Esophagus (tissue), 2 donors: Measurements from ENCODE around the gene CCBE1. TPM values are rescaled to one million over a fixed set of nuclear protein-coding genes. Genes with fewer than 3 reads are reported as not detected.

Experiments
- H3K27ac ChIP-seq, 2 donors: one replicate each; pipeline ENCODE4 v1.5.1; 2013; ENCODE audit warnings: low read depth in 2 of 2, mild to moderate bottlenecking in 2 of 2, inconsistent platforms in 1 of 2, low read length in 1 of 2, moderate library complexity in 1 of 2
- H3K27me3 ChIP-seq, 2 donors: one replicate each; pipeline ENCODE4 v1.6.1; 2013; ENCODE audit warnings: low read length in 2 of 2, control low read depth in 1 of 2, mild to moderate bottlenecking in 1 of 2; ENCODE audit not compliant: insufficient read depth in 2 of 2, control insufficient read depth in 1 of 2
- H3K36me3 ChIP-seq, 2 donors: one replicate each; pipeline ENCODE4 v1.6.1; 2013; ENCODE audit warnings: low read length in 1 of 2; ENCODE audit not compliant: control insufficient read depth in 2 of 2, insufficient read depth in 2 of 2
- H3K4me1 ChIP-seq, 2 donors: one replicate each; pipeline ENCODE4 v1.6.1; 2013; ENCODE audit warnings: low read length in 1 of 2; ENCODE audit not compliant: control insufficient read depth in 2 of 2, insufficient read depth in 2 of 2
- H3K4me3 ChIP-seq, 2 donors: one replicate each; pipeline ENCODE4 v1.5.1; 2013; ENCODE audit warnings: low read length in 2 of 2, mild to moderate bottlenecking in 2 of 2, low read depth in 1 of 2, moderate library complexity in 1 of 2
- H3K9me3 ChIP-seq, 2 donors: one replicate each; pipeline ENCODE4 v1.6.1; 2013; ENCODE audit warnings: mild to moderate bottlenecking in 2 of 2, low read depth in 1 of 2, low read length in 1 of 2, moderate library complexity in 1 of 2; ENCODE audit not compliant: control insufficient read depth in 2 of 2, insufficient read depth in 1 of 2
- WGBS, 2 donors: extraction: QIAGEN DNeasy Blood & Tissue Kit; methylation state at CpG; one replicate each; pipeline ENCODE4 v1.1.7; 2013; 5-methylcytosine and 5-hydroxymethylcytosine counted together
- polyA plus RNA-seq, 2 donors: library from polyadenylated mRNA; stranded (reverse); fragments of 200-250 nt; gene quantifications; one replicate each; pipeline ENCODE4 v1.2.3, GENCODE V29; 2013
- donor health status: healthy with polysubstance abuse.
- donor health status: Bipolar disorder and iron deficiency.

CCBE1 gene
- polyA plus RNA-seq, 2 donors, result 0.18 to 0.34 TPM

DNA sequence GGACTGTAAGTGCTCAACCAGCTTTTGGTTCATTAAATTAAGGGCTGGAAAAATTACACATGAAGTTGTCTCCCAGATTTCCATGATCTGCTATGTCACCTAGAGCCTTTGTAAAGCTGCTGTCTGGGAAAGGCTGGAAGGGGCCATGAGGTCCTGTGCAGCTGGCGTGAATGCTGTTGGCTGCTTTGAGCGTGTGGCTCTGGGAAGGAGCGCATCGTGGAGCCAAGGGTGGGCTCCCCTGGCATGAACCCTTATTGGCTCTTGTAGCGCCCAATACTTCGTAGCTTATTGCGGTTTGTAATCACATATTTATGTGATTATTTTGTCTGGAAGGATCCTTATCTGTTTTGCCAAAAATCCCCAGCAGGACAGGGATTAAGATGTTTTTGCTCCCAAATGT lies 267.6 kb downstream of the CCBE1 start:
- no peak overlapping the region for H3K4me3 ChIP-seq
- H3K9me3 ChIP-seq, result no peaks in the 10 kb centered on the region
- no peaks in the 10 kb centered on the region for H3K36me3 ChIP-seq
- no peaks in the 10 kb centered on the region for H3K4me1 ChIP-seq
- WGBS, 2 donors, result 74 to 78% methylated on average over 7 of the region's 7 CpGs
- no peak overlapping the region for H3K27ac ChIP-seq
- no peaks in the 10 kb centered on the region for H3K27me3 ChIP-seq

DNA sequence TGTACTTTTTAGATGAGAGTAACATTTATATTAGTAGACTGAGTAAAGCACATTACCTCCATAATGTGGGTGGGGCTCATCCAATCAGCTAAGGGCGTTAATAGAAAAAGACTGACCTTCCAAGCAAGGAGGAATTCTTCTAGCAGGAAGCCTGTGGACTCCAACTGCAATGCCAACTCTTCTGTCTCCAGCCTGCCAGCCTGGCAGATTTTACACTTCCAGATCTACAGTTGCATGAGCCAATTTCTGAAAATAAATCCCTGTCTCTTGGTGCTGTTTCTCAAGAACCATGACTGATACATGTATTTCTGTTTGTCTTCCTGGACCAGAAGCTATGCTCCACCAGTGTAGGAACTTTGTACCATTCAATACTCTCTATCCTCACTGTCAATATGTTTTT lies 269.2 kb downstream of the CCBE1 start:
- H3K4me3 ChIP-seq, result no peak overlapping the region
- no peaks in the 10 kb centered on the region for H3K36me3 ChIP-seq
- no peaks in the 10 kb centered on the region for H3K27me3 ChIP-seq
- no peaks in the 10 kb centered on the region for H3K9me3 ChIP-seq
- WGBS, 2 donors, result 78 to 79% methylated on average over 1 of the region's 1 CpG
- no peak overlapping the region for H3K27ac ChIP-seq
- H3K4me1 ChIP-seq, result no peaks in the 10 kb centered on the region

DNA sequence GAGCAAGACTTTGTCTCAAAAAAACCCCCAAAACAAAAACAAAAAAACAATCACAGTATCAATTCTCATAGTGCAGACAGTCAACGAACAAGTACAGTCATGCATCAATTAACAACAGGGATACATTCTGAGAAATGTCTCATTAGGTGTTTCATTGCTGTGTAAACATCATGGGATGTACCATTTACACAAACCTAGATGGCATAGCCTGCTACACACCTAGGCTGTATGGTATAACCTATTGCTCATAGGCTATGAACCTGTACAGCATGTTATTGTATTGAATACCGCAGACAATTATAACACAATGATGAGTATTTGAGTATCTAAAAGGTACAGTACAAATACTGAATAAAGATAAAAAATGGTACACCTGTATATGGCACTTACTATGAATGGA lies 270.4 kb downstream of the CCBE1 start:
- Histone ChIP-seq H3K27ac (no peak overlapping the region), H3K27me3 (no peaks in the 10 kb centered on the region), H3K9me3 (no peaks in the 10 kb centered on the region), H3K36me3 (no peaks in the 10 kb centered on the region), H3K4me3 (no peak overlapping the region), H3K4me1 (no peaks in the 10 kb centered on the region)
- 59 to 76% methylated on average over 2 of the region's 2 CpGs for WGBS, 2 donors

DNA sequence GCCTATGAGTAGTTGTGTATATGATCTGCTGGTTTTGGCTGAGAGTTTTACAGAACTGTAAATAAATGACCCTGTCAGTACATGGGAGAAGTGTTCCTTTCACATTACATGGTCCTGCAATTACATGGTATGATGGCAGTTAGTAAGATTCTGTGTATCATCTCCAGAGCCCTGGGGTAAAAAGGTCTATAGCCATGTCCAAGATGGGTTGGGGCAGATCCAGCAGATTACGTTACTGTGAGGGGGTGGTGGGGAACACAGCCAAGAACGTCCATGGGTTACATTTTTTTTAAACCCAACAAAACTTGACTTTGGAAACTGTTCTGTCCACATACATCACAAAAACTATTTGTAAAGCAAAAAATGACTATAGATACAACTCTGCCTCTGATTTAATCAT lies 274.0 kb downstream of the CCBE1 start:
- Histone ChIP-seq H3K4me3 (no peak overlapping the region), H3K27ac (no peak overlapping the region), H3K27me3 (no peaks in the 10 kb centered on the region), H3K36me3 (no peaks in the 10 kb centered on the region), H3K4me1 (no peaks in the 10 kb centered on the region), H3K9me3 (no peaks in the 10 kb centered on the region)
- WGBS, 2 donors, result 13 to 25% methylated on average over 2 of the region's 2 CpGs

DNA sequence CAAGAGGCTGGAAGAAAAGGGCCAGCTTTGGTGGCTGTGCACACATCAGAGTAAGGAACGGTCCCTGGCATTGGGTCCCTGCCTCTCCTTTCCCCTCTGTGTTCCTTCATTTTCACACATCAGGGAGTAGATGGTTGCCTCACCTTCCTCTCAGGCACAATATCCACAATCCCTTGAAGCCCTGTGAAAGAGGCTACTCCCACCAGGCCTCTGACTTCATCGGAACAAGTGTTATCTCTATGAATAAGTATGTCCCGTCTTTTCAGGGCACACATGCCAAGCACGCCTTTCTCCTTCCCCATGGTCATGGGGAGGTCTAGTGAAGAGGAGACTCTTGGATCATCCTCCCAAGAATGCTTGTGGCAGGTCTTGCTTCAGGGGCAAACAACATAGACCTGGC lies 277.0 kb downstream of the CCBE1 start:
- 65 to 76% methylated on average over 4 of the region's 4 CpGs for WGBS, 2 donors
- H3K36me3 ChIP-seq, result no peaks in the 10 kb centered on the region
- no peaks in the 10 kb centered on the region for H3K27me3 ChIP-seq
- no peak overlapping the region for H3K4me3 ChIP-seq
- H3K27ac ChIP-seq, result no peak overlapping the region
- no peaks in the 10 kb centered on the region for H3K4me1 ChIP-seq
- H3K9me3 ChIP-seq, result no peaks in the 10 kb centered on the region

DNA sequence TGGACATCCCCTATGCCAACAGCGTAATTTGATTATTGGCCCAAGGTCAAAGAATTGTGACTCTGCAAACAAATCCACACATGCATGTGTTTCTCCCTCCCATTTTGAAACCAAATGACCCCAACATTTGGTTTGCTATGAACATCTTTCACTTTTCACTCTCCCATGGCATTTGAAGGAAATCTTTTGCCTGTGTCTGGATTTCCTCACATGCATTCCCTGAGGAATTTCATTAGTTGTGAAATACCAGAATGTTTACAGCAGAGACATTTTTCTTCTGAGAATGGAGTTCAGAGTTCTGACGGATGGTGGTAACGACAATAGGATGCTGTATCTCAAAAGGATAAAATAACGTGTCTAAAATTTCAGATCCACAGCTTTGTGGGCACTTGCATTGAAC lies 277.8 kb downstream of the CCBE1 start:
- Histone ChIP-seq H3K27me3 (no peaks in the 10 kb centered on the region), H3K27ac (no peak overlapping the region), H3K4me3 (no peak overlapping the region), H3K9me3 (no peaks in the 10 kb centered on the region), H3K36me3 (no peaks in the 10 kb centered on the region), H3K4me1 (no peaks in the 10 kb centered on the region)
- 22 to 29% methylated on average over 4 of the region's 4 CpGs for WGBS, 2 donors

DNA sequence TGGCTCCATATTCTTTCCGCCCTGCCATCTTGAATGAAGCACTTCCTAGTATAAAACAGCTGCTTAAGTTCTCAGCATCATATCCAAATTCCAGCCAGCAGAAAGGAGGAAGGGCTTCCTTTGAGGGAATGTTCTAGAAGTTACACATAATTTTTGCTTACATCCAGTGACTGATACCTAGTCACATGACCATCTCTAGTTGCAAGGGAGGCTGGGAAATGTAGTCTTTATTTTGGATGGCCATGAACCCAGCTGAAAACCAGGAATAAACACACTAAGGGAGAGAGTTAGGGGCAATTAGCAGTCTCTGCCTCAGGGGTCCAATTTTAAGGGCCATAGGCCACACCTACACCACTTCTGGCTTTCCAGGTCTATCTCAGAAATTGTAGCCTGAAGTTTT lies 280.4 kb downstream of the CCBE1 start:
- Histone ChIP-seq H3K4me1 (no peaks in the 10 kb centered on the region), H3K9me3 (no peaks in the 10 kb centered on the region), H3K27ac (no peak overlapping the region), H3K27me3 (no peaks in the 10 kb centered on the region), H3K36me3 (no peaks in the 10 kb centered on the region), H3K4me3 (no peak overlapping the region)
- 95 to 100% methylated on average over 1 of the region's 1 CpG for WGBS, 2 donors

DNA sequence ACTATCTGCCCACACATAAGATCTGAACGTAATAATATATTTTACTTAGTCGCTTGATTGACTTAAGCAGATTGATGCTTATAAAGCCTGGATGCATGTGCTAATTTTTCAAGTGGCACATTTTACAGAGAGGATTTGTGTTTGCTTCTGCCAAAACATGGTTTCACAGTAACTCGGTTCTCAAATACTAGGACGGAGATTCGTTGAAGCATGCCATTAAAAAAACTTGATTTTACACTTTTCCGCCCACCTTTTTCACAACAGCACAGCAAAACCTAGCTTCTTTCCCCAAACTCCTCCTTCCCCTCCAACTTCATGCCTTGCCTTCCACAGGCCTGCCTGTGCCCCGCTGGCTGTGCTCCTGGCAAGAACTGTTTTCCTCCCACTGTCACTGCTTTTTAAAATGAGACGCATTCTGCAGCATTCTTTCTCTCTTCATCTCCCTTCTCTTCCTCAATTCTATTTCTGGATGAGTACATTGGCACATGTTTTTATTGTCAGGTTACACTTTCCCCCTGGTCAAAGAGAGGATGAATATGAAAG lies 283.0 kb downstream of the CCBE1 start:
- H3K4me1 ChIP-seq, result no peaks in the 10 kb centered on the region
- no peaks in the 10 kb centered on the region for H3K9me3 ChIP-seq
- H3K27ac ChIP-seq, result no peak overlapping the region
- no peaks in the 10 kb centered on the region for H3K36me3 ChIP-seq
- 73 to 76% methylated on average over 8 of the region's 8 CpGs for WGBS, 2 donors
- H3K27me3 ChIP-seq, result no peaks in the 10 kb centered on the region
- H3K4me3 ChIP-seq, result no peak overlapping the region

DNA sequence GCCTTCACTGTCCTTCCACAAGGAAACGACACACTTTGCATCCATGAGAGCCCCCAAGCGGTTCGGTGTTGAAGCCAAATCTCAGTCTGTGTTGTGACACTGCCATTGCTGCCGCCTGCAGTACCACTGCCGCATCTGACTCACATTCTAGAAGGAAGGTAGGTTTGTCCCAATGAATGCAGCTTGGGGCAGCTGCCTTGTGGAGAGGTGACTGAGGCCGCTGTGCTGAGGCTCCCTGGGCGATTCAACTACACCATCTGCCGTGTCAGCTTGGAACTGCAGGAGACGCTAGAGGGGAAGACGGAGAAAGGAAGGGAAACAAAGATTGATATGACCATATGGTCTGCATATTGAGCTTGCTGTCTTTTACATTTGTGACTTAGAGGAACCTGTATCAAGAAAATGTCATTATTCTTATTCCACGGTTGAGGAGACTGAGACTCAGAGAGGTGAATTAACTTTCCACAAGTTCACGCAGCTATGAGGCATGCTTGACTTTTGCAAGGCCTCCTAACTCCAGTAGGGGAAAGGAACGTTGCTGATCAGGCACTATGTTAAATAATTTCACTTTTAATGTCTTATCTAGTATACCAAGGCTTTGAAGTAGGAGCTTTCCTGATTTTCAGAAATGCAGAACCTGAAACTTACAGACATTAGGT lies 294.7 kb downstream of the CCBE1 start:
- no peaks in the 10 kb centered on the region for H3K36me3 ChIP-seq
- H3K9me3 ChIP-seq, result no peaks in the 10 kb centered on the region
- no peak overlapping the region for H3K27ac ChIP-seq
- no peak overlapping the region for H3K4me3 ChIP-seq
- H3K4me1 ChIP-seq, result no peaks in the 10 kb centered on the region
- H3K27me3 ChIP-seq, result no peaks in the 10 kb centered on the region
- 19% methylated on average over 13 of the region's 13 CpGs for WGBS, 2 donors

DNA sequence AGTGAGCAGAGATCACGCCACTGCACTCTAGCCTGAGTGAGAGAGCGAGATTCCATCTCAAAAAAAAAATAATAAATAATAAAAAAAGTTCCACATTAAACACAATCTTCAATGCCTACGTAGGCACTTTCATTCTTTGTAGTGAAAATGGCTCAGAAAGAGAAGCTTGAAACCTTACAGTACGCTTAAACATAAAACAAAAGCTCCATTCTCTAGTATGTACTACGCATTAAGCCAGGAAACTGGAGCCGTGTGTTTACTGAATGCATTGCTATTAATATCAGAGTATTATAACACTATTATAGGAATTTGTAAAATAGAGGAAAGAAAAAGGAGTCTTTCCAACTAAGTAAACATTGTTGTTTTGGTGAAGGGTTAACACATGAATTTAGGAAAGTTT lies 296.8 kb downstream of the CCBE1 start:
- Histone ChIP-seq H3K27ac (no peak overlapping the region), H3K4me3 (no peak overlapping the region), H3K9me3 (no peaks in the 10 kb centered on the region), H3K36me3 (no peaks in the 10 kb centered on the region), H3K27me3 (no peaks in the 10 kb centered on the region), H3K4me1 (no peaks in the 10 kb centered on the region)
- WGBS, 2 donors, result 86 to 88% methylated on average over 6 of the region's 6 CpGs
